ENCODE measurements around the gene TRO. TPM values are rescaled to one million over a fixed set of nuclear protein-coding genes. Genes with fewer than 3 reads are reported as not detected.

The TRO gene
- total and polyA plus RNA-seq, 11 donors, result 1.0 to 6.2 (median 2.5) TPM

DNA sequence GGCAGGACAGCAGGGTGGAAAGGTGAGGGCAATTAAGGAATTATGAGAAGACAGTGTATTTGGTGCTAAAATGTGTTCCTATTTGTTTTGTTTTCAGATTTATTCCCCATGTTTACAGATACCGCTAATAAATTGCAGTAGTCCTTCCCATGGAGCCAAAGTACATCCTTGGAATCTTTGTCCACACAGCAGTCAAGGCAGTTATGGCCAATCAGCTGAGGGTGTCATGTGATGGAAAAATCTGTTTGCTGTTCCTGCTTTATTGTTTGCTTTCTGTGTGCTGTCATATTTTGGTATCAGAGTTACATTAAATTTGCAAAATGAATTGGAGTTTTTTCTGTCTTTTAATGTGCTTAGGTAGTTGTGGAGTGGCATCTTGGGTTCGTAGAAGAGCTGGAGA, 10.5 kb downstream of the TRO start:
- 53 to 96% (median 82%) methylated on average over 2 of the region's 2 CpGs for WGBS, 4 donors
- intact Hi-C loops (cut with DNase I), result no loop called here
- ATAC-seq, result no peak

GRCh38 chrX:54933150-54933826, 12.7 kb downstream of the TRO start:
- no peaks in the 10 kb centered on the region for H3K4me1 ChIP-seq
- DNase-seq (no peak), ATAC-seq (no peak)
- H3K9me3 ChIP-seq, result no peaks in the 10 kb centered on the region
- intact Hi-C loops (cut with DNase I), result no loop called here
- no peak for TF ChIP-seq POLR2A (IDR thresholded peaks at IDR 0.05)
- TF ChIP-seq, protein P1, sequence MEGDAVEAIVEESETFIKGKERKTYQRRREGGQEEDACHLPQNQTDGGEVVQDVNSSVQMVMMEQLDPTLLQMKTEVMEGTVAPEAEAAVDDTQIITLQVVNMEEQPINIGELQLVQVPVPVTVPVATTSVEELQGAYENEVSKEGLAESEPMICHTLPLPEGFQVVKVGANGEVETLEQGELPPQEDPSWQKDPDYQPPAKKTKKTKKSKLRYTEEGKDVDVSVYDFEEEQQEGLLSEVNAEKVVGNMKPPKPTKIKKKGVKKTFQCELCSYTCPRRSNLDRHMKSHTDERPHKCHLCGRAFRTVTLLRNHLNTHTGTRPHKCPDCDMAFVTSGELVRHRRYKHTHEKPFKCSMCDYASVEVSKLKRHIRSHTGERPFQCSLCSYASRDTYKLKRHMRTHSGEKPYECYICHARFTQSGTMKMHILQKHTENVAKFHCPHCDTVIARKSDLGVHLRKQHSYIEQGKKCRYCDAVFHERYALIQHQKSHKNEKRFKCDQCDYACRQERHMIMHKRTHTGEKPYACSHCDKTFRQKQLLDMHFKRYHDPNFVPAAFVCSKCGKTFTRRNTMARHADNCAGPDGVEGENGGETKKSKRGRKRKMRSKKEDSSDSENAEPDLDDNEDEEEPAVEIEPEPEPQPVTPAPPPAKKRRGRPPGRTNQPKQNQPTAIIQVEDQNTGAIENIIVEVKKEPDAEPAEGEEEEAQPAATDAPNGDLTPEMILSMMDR (IDR thresholded peaks at IDR 0.05), result no peak
- H3K27ac ChIP-seq, result no peak overlapping the region
- WGBS, 4 donors, result 74 to 90% (median 83%) methylated on average over 10 of the region's 10 CpGs
- H3K4me3 ChIP-seq, result no peak overlapping the region
- H3K36me3 ChIP-seq, result peaks cover 0 to 7% (median 0%) of the 10 kb centered on the region in 9 donors
- no peaks in the 10 kb centered on the region for H3K27me3 ChIP-seq

More for the DNA sequence above, 10.5 kb downstream of the TRO start:
- H3K27me3 ChIP-seq, result no peaks in the 10 kb centered on the region
- H3K4me1 ChIP-seq, result no peaks in the 10 kb centered on the region
- peaks cover 0 to 7% (median 0%) of the 10 kb centered on the region in 9 donors for H3K36me3 ChIP-seq
- H3K4me3 ChIP-seq, result no peak overlapping the region
- DNase-seq, result no peak
- TF ChIP-seq, protein P1 (IDR thresholded peaks at IDR 0.05), result no peak
- no peak for TF ChIP-seq POLR2A (IDR thresholded peaks at IDR 0.05)
- H3K27ac ChIP-seq, result no peak overlapping the region
- H3K9me3 ChIP-seq, result peaks cover 0 to 4% (median 0%) of the 10 kb centered on the region in 12 donors

- ATAC-seq (no peak), DNase-seq (no peak)
- H3K4me3 ChIP-seq, result no peak overlapping the region
- intact Hi-C loops (cut with DNase I), result no loop called here
- peaks cover 0 to 2% (median 0%) of the 10 kb centered on the region in 9 donors for H3K36me3 ChIP-seq
- TF ChIP-seq, protein P1 (IDR thresholded peaks at IDR 0.05), result no peak
- no peak for TF ChIP-seq POLR2A (IDR thresholded peaks at IDR 0.05)
- WGBS, 4 donors, result 66 to 94% (median 77%) methylated on average over 5 to 6 of the region's 6 CpGs
- H3K27me3 ChIP-seq, result no peaks in the 10 kb centered on the region
- no peaks in the 10 kb centered on the region for H3K4me1 ChIP-seq
- no peaks in the 10 kb centered on the region for H3K9me3 ChIP-seq
- H3K27ac ChIP-seq, result no peak overlapping the region
Measured at GRCh38 chrX:54934058-54934457, 13.4 kb downstream of the TRO start.

- WGBS, 4 donors, result 56 to 89% (median 82%) methylated on average over 3 of the region's 3 CpGs
- intact Hi-C loops (cut with DNase I), result no loop called here
- Histone ChIP-seq H3K4me1 (no peaks in the 10 kb centered on the region), H3K27me3 (no peaks in the 10 kb centered on the region), H3K36me3 (no peaks in the 10 kb centered on the region), H3K27ac (no peak overlapping the region), H3K4me3 (no peak overlapping the region), H3K9me3 (no peaks in the 10 kb centered on the region)
- TF ChIP-seq POLR2A (IDR thresholded peaks at IDR 0.05), result no peak
- TF ChIP-seq, protein P1 (IDR thresholded peaks at IDR 0.05), result no peak
- ATAC-seq (no peak), DNase-seq (no peak)
Measured at GRCh38 chrX:54934890-54935289, 14.3 kb downstream of the TRO start.
